Aortic smooth muscle cell (primary cell): Measurements from ENCODE around the gene AVP. TPM values are rescaled to one million over a fixed set of nuclear protein-coding genes. Genes with fewer than 3 reads are reported as not detected.

Experiments
- total RNA-seq: library from RNA; depleted of rRNA; stranded (reverse); fragments of >200 nt; gene quantifications from 2 replicates; pipeline ENCODE4 v1.2.3, GENCODE V29; 2014

AVP gene, protein sequence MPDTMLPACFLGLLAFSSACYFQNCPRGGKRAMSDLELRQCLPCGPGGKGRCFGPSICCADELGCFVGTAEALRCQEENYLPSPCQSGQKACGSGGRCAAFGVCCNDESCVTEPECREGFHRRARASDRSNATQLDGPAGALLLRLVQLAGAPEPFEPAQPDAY
- total RNA-seq, result not detected in 2 replicates

GRCh38 chr20:3084283-3084985, at the start of gene AVP:
AVP (minus strand) TSS chr20:3084724; CDS start chr20:3084674, 50 bp downstream.

DNA sequence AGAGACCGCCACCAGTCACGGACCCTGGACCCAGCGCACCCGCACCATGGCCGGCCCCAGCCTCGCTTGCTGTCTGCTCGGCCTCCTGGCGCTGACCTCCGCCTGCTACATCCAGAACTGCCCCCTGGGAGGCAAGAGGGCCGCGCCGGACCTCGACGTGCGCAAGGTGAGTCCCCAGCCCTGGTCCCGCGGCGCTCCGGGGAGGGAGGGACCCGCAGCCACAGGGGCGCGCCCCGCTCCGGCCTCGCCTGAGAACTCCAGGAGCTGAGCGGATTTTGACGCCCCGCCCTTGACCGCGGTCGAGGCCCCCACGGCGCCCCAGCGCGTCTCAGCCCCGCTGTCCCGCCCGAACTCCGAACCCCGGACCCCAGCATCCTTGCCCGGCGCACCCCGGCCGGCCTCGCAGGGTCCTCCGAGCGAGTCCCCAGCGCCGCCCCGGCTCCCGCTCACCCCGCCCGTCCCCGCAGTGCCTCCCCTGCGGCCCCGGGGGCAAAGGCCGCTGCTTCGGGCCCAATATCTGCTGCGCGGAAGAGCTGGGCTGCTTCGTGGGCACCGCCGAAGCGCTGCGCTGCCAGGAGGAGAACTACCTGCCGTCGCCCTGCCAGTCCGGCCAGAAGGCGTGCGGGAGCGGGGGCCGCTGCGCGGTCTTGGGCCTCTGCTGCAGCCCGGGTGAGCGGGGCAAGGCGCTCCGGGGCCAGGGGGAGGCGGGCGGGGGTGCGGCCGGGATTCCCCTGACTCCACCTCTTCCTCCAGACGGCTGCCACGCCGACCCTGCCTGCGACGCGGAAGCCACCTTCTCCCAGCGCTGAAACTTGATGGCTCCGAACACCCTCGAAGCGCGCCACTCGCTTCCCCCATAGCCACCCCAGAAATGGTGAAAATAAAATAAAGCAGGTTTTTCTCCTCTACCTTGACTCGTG, 12.7 kb downstream of the AVP start, which contains the start of gene OXT:
Gene OXT, plus strand, starts transcription at position 11 of the 920 bp plus-strand sequence. Its CDS starts 36 bp downstream, at position 47.

DNA sequence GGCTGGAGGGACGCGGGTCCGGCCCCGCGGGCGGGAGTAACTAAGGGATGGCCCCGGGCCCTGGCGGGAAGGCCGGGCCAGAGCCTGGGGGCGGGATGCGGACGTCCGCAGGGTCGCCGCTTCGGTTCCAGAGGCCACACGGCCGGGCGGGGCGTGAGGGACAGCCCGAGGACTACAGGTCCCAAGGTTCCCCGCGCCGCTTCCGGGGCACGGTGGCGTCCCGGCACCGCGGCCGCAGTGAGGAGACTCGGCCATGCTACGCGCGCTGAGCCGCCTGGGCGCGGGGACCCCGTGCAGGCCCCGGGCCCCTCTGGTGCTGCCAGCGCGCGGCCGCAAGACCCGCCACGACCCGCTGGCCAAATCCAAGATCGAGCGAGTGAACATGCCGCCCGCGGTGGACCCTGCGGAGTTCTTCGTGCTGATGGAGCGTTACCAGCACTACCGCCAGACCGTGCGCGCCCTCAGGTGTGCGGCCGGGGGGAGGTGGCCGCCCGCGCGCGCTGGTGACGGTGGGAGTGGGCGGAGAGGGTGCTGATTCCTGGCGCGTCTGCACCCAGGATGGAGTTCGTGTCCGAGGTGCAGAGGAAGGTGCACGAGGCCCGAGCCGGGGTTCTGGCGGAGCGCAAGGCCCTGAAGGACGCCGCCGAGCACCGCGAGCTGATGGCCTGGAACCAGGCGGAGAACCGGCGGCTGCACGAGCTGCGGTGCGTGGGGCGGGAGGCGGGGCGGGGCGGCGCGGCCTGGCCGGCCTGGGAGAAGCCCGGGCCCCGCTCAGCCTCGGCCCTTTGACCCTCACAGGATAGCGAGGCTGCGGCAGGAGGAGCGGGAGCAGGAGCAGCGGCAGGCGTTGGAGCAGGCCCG, 38.5 kb downstream of the AVP start, which contains the start of gene MRPS26:
Gene MRPS26, plus strand, starts transcription at position 237 of the 861 bp plus-strand sequence. Its CDS starts 17 bp downstream, at position 254.

GRCh38 chr20:3043322-3043721, 41.2 kb downstream of the AVP start, which contains the start of gene GNRH2:
GNRH2 (plus strand) TSS chr20:3043622; CDS start chr20:3044415, 793 bp downstream.

Other genes starting within 250 kb of the AVP start
- 18.0 and 18.3 TPM in 2 replicates for gene PCED1A, start 244.1 kb downstream of the AVP start, total RNA-seq
- 67.0 and 77.8 TPM in 2 replicates for gene VPS16, start 244.0 kb downstream of the AVP start, total RNA-seq
- gene PTPRA, start 211.2 kb downstream of the AVP start, total RNA-seq, result 40.8 and 42.2 TPM in 2 replicates
- 0.26 and 0.50 TPM in 2 replicates for gene GNRH2, start 41.1 kb downstream of the AVP start, total RNA-seq
- gene MRPS26, start 38.7 kb downstream of the AVP start, total RNA-seq, result 32.6 and 42.0 TPM in 2 replicates
- gene OXT, start 13.1 kb downstream of the AVP start, total RNA-seq, result not detected in 2 replicates
- 10.3 and 10.9 TPM in 2 replicates for gene FASTKD5, start 75.1 kb upstream of the AVP start, total RNA-seq
- gene UBOX5, start 75.1 kb upstream of the AVP start, total RNA-seq, result 2.6 and 2.9 TPM in 2 replicates
- gene LZTS3, start 88.8 kb upstream of the AVP start, total RNA-seq, result 2.5 and 4.4 TPM in 2 replicates
- 30.7 and 47.0 TPM in 2 replicates for gene DDRGK1, start 120.0 kb upstream of the AVP start, total RNA-seq
- gene ITPA, start 124.8 kb upstream of the AVP start, total RNA-seq, result 23.4 and 33.3 TPM in 2 replicates
- 0.12 and 0.26 TPM in 2 replicates for gene SLC4A11, start 154.5 kb upstream of the AVP start, total RNA-seq